Measurements from ENCODE around the gene FPR2.
A peak's percentile ranks its signal among the peaks of the same experiment; 100 is the strongest.
"Not testable (repeated sequence)": the region's sequence is repeated elsewhere in the genome, so short reads cannot be mapped to it uniquely, and the experiment has no call there.

Gene FPR2

GRCh38 chr19:51760697-51761356 lies at the start of gene FPR2:
TSS of gene FPR2 (plus strand) at chr19:51761180. CDS start at chr19:51768659, 7,479 bp downstream.
- no peak for DNase-seq

DNA sequence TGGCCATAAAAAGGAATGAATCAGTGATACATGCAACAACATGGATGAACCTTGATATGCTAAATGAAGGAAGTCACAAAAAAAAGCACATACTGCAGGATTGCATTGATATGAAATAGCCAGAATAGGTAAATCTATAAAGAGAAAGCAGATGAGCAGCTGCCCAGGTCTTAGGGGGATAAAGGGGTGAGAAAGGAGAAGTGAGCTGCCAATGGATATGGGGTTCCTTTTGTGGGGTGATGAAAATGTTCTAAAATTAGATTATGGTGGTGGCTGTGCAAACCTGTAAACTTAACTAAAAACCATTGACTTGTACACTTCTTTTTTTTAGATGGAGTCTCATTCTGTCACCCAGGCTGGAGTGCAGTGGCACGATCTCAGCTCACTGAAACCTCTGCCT lies 49.3 kb upstream of the FPR2 start:
- DNase-seq, result no peak

DNA sequence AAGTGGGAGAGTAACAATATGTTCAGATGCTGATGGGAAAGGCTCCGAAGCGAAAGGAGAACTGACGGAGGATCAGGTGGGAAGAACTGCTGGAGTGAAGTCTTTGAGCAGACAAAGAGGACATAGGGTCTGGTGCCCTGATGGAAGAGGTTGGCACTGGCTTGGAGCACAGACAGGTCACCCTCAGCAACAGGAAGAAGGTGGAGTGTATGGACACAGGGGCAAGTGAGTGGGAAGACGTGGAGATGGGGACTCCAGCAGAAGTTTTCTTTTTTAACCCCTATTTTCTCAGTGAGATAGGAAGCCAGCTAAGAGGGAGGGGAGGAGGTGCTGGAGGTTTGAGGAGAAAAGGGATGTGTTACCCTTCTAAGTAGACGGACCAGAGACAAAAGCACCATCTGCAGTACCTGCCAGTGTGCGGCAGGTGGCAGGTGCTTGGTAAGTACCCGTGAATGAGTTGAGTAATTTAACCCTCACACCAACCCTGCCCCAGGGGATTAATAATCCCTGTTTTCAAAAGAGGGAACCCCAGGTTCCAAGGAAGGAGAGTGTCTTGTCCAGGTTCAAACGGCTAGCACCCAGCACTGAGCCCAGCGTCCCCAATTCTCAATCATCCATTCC lies 48.4 kb upstream of the FPR2 start:
- DNase-seq, result no peak

DNA sequence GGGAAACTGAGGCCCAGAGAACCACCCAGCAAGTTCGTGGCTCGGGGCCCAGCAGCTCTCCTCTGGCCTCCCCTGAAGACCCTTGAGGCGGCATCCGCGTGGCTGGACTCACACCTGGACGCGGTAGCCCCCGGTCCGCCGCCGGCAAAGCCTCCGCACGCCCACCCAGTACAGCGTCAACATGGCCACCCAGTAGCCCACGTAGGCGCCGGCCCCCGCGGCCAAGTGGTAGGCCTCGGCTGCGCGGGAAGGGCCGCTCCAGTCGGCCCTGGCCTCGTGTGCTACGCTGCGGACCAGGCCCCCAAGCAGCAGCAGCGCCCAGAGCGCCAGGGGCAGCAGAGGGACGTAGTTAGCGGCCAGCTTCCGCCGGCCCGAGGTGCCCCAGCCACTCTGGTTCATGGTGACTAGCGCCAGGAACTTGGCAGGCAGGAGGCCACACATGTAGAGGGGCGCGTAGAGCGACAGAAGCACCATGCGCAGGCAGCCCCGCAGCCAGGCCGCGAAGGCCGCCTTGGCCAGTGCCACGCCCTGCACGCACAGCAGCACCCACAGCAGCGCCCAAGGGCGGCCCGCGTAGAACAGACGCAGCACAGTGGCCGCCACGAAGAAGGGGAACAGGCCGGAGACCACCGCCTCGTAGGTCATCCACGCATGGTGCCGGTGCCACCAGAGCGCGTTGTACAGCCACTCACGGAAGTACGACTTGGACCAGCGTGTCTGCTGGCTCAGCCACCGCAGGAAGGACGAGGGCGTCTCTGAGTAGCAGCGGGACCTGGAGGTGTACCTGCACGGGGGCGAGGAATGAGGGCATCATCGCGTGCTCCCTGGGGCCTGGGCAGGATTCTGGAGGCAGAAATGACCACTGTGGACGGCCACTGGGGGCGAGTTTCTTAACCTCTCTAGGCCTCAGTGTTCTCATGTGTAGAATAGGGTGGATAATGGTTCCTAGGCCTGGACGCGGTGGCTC lies 47.4 kb upstream of the FPR2 start:
- no peak for DNase-seq

DNA sequence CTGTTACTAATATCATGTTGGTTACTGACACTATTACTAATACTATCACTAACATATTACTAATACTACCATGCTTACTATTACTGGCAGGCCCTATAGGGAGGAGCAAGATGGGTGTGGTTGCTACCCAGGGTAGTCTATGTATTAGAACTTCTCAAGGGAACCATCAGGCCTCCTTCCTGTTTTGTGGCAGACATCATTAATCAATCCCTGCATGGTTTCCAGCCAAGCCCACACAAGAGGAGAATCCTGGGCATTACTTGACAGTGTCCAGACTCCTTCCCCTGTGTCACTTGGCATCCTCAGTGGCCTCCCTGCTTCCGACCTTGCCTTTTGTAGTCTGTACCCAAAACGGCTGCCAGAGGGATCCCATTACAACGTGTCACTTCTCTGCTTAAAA lies 46.1 kb upstream of the FPR2 start:
- no peak for DNase-seq

DNA sequence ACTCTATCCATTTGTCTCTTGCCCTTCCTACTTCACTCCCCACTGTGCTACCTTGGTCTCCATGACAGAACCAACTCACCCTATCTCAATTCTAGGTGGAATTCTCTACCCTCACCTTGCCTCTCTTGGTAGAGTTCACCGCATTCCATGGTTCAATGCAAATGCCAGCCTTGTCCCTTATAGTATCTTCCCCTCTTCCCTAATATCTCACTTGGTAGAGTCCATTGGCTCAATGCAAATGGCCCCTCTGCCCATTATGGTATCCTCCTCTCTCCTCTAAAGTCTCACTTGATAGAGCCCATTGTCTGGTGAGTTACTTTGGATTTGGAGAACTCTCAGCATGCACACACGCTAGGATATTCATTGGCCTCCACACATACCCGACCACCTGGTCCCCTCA lies 45.1 kb upstream of the FPR2 start:
- DNase-seq, result no peak

DNA sequence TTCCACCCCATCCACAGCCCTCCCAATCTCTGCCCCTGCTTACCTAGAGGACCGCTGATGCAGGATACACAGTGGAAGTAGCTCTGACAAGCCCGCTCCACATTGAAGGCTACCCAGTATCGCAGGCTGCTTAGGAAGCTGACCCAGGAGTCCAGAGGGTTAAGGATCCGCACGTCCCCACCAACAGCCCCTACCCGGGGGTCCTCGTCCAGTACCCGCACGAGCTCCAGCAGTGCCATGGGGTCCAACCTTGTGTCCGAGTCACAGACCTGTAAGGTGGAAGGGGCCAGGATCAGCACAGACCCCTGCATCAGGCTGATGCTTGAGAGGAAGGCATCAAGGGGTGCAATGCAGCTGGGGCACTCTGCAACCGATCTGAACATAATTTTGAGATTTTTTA lies 44.1 kb upstream of the FPR2 start:
- no peak for DNase-seq

- DNase-seq, result no peak
Measured at GRCh38 chr19:51719251-51719988, 41.6 kb upstream of the FPR2 start.

- DNase-seq, result no peak
Measured at GRCh38 chr19:51721905-51722304, 39.1 kb upstream of the FPR2 start.

DNA sequence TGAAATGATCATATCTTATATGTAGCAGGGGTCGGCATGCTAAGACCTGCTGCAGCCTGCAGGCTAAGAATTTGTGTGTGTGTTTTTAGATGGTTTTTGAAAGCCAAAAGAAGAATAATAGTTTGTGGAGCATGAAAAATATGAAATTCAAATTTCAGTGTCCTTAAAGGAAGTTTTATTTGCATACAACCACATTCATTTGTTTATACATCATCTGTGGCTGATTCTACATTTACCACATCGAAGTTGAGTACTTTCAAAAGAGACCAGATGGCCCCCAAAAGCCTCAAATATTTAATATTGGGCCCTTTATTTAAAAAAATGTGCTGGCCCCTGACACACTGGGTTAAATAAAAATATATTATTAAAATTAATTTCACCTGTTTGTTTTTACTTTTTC lies 38.5 kb upstream of the FPR2 start:
- DNase-seq, result no peak

DNA sequence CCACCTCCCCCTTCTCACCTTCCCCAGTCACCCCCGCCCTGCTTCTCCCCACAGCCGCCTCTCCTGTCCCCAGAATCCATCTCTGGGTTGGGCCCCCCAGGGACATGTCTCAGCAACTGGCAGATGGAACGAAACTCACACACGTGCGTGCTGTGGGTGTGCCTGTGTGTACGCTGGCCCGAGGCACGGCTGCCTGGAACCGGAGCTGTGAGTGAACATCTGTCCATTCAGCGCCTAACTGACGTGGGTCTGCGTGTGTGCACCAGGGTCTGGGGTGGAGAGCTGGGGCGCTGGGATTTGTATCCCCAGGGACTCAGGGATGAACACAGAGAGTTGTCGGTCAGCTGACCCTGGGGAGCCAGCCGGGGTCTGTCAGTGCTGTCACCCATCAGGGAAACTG lies 36.4 kb upstream of the FPR2 start:
- DNase-seq, result no peak

DNA sequence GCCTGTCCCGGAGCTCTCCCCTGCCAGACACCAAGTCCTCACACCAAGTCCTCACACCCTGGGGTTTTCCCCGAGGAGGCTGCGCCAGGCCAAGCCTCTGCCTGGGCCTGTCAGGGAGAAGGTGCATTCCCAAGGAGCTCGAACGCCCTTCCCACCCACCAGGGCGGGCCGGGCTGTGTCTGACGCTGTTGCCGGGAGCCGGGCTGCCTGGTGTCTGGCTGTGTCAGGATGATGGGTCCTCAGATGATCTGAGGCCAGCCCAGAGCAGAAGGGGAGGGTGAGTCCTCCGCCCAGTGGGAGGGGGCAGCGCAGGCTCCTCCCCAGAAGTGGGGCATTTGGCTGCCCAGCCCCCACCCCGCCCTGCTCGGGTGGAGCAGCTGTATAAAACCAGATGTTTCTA lies 34.9 kb upstream of the FPR2 start:
- DNase-seq, result no peak

DNA sequence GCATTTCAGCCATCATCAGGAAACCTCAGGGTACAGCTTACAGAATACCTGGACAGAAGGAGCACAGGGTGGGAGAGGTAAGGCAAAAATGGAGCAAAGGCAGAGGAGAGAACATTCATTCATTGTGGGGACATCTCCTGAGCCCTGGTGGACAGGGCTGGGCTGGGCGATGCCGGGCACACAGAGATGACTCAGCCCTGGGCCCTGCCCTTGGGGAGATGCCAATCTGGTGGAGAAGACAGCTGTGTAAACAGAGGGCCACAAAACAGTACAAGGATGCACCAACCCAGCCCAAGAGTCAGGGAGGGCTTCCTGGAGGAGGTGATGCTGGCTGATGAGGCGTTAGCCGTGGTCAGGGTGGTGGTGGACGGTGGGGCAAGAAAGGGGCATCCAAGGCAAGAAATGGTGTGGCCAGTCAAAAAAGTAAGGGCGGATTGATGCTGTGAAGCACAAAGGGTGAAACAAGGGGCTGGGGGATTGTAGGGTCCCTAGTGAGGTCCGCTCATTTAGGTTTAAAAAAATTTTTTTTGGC lies 33.6 kb upstream of the FPR2 start:
- no peak for DNase-seq

DNA sequence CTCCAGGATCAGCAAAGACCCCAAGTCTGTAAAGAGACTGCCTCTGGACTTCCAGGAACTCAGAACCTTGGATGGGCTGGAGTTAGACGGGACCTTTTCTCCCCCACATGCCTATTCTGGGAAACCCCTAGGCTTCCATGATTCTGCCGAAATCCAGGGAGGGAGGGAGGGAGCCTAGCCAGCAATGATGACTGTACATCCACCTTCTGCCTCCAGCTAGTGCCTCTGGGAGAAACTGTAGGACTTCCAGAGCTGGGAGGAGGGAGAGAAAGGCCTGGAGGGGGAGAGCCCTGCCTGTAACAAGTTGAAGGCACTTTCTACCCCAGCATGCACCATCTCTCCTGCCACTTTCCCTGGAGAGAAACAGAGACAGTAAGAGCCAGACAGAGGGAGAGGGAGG lies 31.2 kb upstream of the FPR2 start:
- DNase-seq, result no peak

- no peak for DNase-seq
Measured at GRCh38 chr19:51733742-51734522, 27.0 kb upstream of the FPR2 start.

GRCh38 chr19:51735759-51736449 lies 25.1 kb upstream of the FPR2 start:
- peak in 1 of 2 donors; percentile 57 for DNase-seq

DNA sequence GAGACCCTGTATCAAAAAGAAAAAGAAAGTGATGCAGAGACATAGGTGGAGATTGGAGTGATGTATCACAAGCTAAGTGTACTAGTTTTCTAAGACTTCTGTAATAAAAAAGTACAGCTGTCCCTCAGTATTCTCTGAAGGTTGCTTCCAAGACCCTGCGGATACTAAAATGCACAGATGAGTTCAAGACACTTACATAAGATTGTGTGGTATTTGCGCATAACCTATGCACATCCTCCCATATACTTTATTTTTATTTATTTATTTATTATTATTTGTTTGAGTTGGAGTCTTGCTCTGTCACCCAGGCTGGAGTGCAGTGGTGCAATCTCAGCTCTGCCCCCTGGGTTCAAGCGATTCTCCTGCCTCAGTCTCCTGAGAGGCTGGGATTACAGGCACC lies 23.6 kb upstream of the FPR2 start:
- no peak for DNase-seq

- DNase-seq, result no peak
Measured at GRCh38 chr19:51737924-51738323, 23.1 kb upstream of the FPR2 start.

GRCh38 chr19:51738523-51738922 lies 22.5 kb upstream of the FPR2 start:
- DNase-seq, result not testable (repeated sequence)

GRCh38 chr19:51739466-51740213 lies 21.3 kb upstream of the FPR2 start:
- no peak for DNase-seq

DNA sequence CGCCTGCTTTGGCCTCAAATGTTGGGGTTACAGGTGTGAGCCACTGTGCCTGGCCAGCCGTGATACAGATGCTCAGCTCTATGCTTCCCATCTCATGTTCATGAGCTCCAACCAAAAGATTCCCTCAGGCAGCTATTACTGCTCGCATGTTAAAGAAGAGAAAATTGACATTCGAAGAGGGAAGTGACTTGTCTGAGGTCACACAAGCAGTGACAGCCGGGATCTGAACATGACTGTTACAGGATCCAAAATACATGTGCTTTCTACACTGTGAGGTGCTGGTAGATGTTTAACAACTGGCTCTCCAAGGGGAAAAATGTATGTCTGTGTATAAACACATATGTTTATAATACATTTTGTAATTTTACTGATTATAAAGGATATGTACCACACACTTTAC lies 20.6 kb upstream of the FPR2 start:
- DNase-seq, result no peak

Data from bone marrow (tissue), 2 donors.